Skeletal muscle satellite cell (primary cell): ENCODE data around the gene DDR2. TPM values are rescaled to one million over a fixed set of nuclear protein-coding genes. Genes with fewer than 3 reads are reported as not detected.

Experiments
- H3K27me3 ChIP-seq: 2 replicates; pipeline ENCODE4 v1.7.0; 2013; ENCODE audit warnings: low read length; ENCODE audit not compliant: control insufficient read depth, insufficient read depth
- H3K36me3 ChIP-seq: 2 replicates; pipeline ENCODE4 v1.7.0; 2013; ENCODE audit warnings: mild to moderate bottlenecking, control low read depth, low read length; ENCODE audit not compliant: insufficient read depth
- H3K4me1 ChIP-seq: 2 replicates; pipeline ENCODE4 v1.7.0; 2013; ENCODE audit warnings: low read length; ENCODE audit not compliant: control insufficient read depth, insufficient read depth
- H3K4me2 ChIP-seq: 2 replicates; pipeline ENCODE4 v1.7.0; 2013; ENCODE audit warnings: mild to moderate bottlenecking, low read length
- H3K4me3 ChIP-seq: 2 replicates; pipeline ENCODE4 v1.7.0; 2013; ENCODE audit warnings: low read length
- H3K9ac ChIP-seq: 2 replicates; pipeline ENCODE4 v1.7.0; 2013; ENCODE audit warnings: mild to moderate bottlenecking, low read depth, low read length, moderate library complexity
- H3K9me3 ChIP-seq: replicated peaks from 2 replicates; pipeline ENCODE4 v1.7.0; 2013; ENCODE audit warnings: mild to moderate bottlenecking, control low read depth, low read length
- small RNA-seq: library from RNA; depleted of rRNA; stranded (forward); fragments of <200 nt; gene quantifications from one replicate; pipeline ENCODE3, GENCODE V24; 2012

Gene DDR2

DNA sequence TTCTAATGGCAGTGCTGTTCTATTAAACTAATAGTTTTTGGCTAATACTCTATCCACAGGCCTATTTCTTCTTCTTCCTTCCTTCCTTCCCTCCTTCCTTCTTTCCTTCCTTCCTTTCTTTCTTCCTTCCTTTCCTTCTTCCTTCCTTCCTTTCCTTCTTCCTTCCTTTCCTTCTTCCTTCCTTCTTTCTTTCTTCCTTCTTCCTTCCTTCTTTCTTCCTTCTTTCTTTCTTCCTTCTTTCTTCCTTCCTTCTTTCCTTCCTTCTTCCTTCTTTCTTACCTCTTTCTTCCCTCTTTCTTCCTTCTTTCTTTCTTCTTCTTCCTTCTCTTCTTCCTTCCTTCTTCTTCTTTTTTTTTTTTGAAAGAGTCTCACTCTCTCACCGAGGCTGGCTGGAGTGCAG is 197.0 kb downstream of the DDR2 start:
- Histone ChIP-seq H3K4me1 (no peaks in the 10 kb centered on the region), H3K4me3 (no peak overlapping the region), H3K9me3 (no peaks in the 10 kb centered on the region), H3K27me3 (peaks cover 2% of the 10 kb centered on the region), H3K9ac (no peak overlapping the region), H3K4me2 (no peak overlapping the region), H3K36me3 (no peaks in the 10 kb centered on the region)

DNA sequence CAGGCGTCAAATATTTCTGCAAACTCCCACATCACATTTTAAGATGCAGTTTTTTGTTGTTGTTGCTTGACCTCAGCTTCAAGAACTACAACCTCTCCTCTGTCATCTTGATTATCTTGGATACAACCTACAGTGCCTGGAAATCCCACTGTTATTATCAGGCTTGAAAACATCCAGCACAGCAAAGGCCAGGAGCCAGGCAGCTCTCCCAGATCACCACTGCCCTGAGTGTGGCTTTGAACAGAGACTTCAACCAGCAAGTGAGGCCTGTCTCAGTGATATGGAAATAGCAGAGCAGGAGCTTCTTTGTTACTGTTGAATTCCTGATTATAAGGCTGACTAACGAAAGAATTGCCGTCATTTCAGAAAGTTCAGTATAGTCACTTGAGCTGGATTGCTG is 200.2 kb downstream of the DDR2 start:
- no peak overlapping the region for H3K9ac ChIP-seq
- H3K9me3 ChIP-seq: no peaks in the 10 kb centered on the region
- H3K4me2 ChIP-seq: no peak overlapping the region
- no peaks in the 10 kb centered on the region for H3K4me1 ChIP-seq
- H3K4me3 ChIP-seq: no peak overlapping the region
- no peaks in the 10 kb centered on the region for H3K36me3 ChIP-seq
- H3K27me3 ChIP-seq: peaks cover 2% of the 10 kb centered on the region

DNA sequence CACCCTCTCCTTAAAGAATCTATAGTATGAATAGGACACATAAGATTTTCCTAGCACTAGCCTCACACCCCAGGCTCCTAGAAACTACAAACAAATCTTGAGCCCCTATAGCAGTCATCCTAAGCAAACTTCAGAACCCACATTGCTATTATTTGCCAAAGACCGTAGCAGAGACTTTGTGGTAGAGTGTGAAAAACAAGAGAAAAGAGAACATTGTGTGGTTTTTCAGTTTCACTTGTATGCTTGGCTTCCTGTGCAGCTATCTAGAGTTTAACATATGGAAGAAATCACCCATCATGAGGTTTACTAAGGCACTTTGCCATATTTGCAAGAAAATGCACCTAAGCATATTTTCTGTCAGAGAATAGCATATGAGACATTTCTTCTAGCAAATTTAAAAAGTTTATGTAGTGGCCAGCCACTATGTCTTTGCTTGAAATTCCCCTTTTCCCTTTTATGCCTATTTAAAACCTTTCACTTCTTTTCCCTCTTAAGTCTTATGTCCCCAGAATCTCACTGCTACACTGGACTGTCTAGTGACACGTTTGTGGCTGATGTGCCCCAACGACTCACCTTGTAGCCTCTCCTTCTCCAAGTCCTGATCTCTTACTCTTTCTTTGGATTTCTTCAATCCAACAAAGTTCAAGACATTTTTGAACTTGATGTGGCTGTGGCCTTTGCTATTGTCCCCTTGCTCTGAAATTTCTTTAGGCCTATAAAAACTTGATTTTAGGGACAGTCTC is 203.1 kb downstream of the DDR2 start:
- Histone ChIP-seq H3K27me3 (peaks cover 2% of the 10 kb centered on the region), H3K9ac (no peak overlapping the region), H3K4me1 (no peaks in the 10 kb centered on the region), H3K4me2 (no peak overlapping the region), H3K9me3 (no peaks in the 10 kb centered on the region), H3K4me3 (no peak overlapping the region), H3K36me3 (no peaks in the 10 kb centered on the region)

Small RNA genes lying within 50 kb of the gene (small RNA-seq; reads per million reads assigned to genes)
- not detected for gene RN7SL861P
